ENCODE results near the gene PCDHGB3. TPM values are rescaled to one million over a fixed set of nuclear protein-coding genes. Genes with fewer than 3 reads are reported as not detected.
"Not testable (repeated sequence)": the region's sequence is repeated elsewhere in the genome, so short reads cannot be mapped to it uniquely, and the experiment has no call there.

The PCDHGB3 gene
- total RNA-seq, 2 experiments from 2014 or later = 5.8 to 6.3 TPM

GRCh38 chr5:141387557-141388311 is 17.7 kb downstream of the PCDHGB3 start, which contains the start of gene PCDHGB4:
PCDHGB4 (plus strand) TSS chr5:141387698; CDS start chr5:141387885, 187 bp downstream.
- H4K20me1 ChIP-seq (ENCODE audit: insufficient read depth, low read length); H3K79me2 ChIP-seq (ENCODE audit: insufficient read depth, low read depth, low read length); H3K4me1 ChIP-seq (ENCODE audit: insufficient read depth, low read length, poor library complexity, severe bottlenecking); H2AFZ ChIP-seq (ENCODE audit: low read length); CTCF ChIA-PET (ENCODE audit: unreplicated experiment); H3K36me3 ChIP-seq (ENCODE audit: insufficient read depth, low read length); H3K9me2 ChIP-seq (ENCODE audit: insufficient read depth, low read length); H3K27ac ChIP-seq (ENCODE audit: low read depth, low read length, poor library complexity, severe bottlenecking); H3K9me3 ChIP-seq (ENCODE audit: low read length); BruUV-seq (replicated peaks): not testable (repeated sequence)
- Histone ChIP-seq H3K4me2 (ENCODE audit: low read length) (peak within 1 kb of the TSS; percentile 31; the same call in 1 of the 2 replicates), H3K4me3 (ENCODE audit: low read depth, low read length, poor library complexity, severe bottlenecking) (peak within 1 kb of the TSS; percentile 61)
- peak; percentile 58 for DNase-seq (ENCODE audit: low spot score)
- intact Hi-C loops (cut with micrococcal nuclease; ENCODE audit: unreplicated experiment) = loop anchor here (1.0 kb wide), 1 partner anchor 25 kb away; the partner anchor contains the start of gene PCDHGA10
- TF ChIP-seq CTCF (conservative IDR thresholded peaks at IDR 0.05; ENCODE audit: low read length) = peak; percentile 75
- POLR2A ChIA-PET = interaction anchor here (0.6 to 1.4 kb wide), 2 partner anchors 9 to 119 kb away, joined by 3 to 4 read pairs; no protein-coding TSS in a partner anchor

- no TSS peak for BruUV-seq (replicated peaks)
- ChIA-PET POLR2A (interaction anchor here (0.5 to 0.7 kb wide), 2 partner anchors 63 to 969 kb away, joined by 3 to 4 read pairs; no protein-coding TSS in a partner anchor), CTCF (ENCODE audit: unreplicated experiment) (interaction anchor here (0.6 kb wide), 1 partner anchor 138 kb away, joined by 3 read pairs; no protein-coding TSS in a partner anchor)
- H3K9me2 ChIP-seq (ENCODE audit: insufficient read depth, low read length) = no peaks in the 10 kb centered on the region
- no peak overlapping the region for H3K4me3 ChIP-seq (ENCODE audit: low read depth, low read length, poor library complexity, severe bottlenecking)
- H3K79me2 ChIP-seq (ENCODE audit: insufficient read depth, low read depth, low read length) = peaks cover 8% of the 10 kb centered on the region; the same call in 1 of the 2 replicates
- no peak overlapping the region for H3K27ac ChIP-seq (ENCODE audit: low read depth, low read length, poor library complexity, severe bottlenecking)
- H3K9me3 ChIP-seq (ENCODE audit: low read length) = no peaks in the 10 kb centered on the region
- no peak overlapping the region for H2AFZ ChIP-seq (ENCODE audit: low read length)
- no peaks in the 10 kb centered on the region for H4K20me1 ChIP-seq (ENCODE audit: insufficient read depth, low read length)
- DNase-seq (ENCODE audit: low spot score) = no peak
- H3K36me3 ChIP-seq (ENCODE audit: insufficient read depth, low read length) = no peaks in the 10 kb centered on the region
- H3K4me1 ChIP-seq (ENCODE audit: insufficient read depth, low read length, poor library complexity, severe bottlenecking) = peaks cover 7% of the 10 kb centered on the region
- H3K4me2 ChIP-seq (ENCODE audit: low read length) = peak overlapping the region; percentile 31; the same call in 1 of the 2 replicates
- no peak for TF ChIP-seq CTCF (conservative IDR thresholded peaks at IDR 0.05; ENCODE audit: low read length)
- TF ChIP-seq EZH2phosphoT487 (IDR thresholded peaks at IDR 0.05; ENCODE audit: borderline replicate concordance, low read depth, low read length) = no peak
- intact Hi-C loops (cut with micrococcal nuclease; ENCODE audit: unreplicated experiment) = no loop called here
Measured at GRCh38 chr5:141388661-141389060, 18.6 kb downstream of the PCDHGB3 start.
